ENCODE results near the gene MSRB1.

The MSRB1 gene

GRCh38 chr16:1942810-1943726 is at the start of gene MSRB1:
Gene MSRB1 (minus strand): TSS chr16:1943199. CDS start chr16:1943156, 43 bp downstream.
- DNase-seq (ENCODE audit: low read depth): peak; percentile 98
- TF ChIP-seq CTCF (IDR thresholded peaks at IDR 0.05; ENCODE audit: low read length, missing control alignments): no peak
- H3K4me3 ChIP-seq (replicated peaks; ENCODE audit: low read depth, low read length): peak within 1 kb of the TSS; percentile 89

- peak; percentile 94 for DNase-seq (ENCODE audit: low read depth)
- H3K4me3 ChIP-seq (replicated peaks; ENCODE audit: low read depth, low read length): peak overlapping the region; percentile 22
- no peak for TF ChIP-seq CTCF (IDR thresholded peaks at IDR 0.05; ENCODE audit: low read length, missing control alignments)
These were observed 49.1 kb upstream of the MSRB1 start for GRCh38 chr16:1991948-1992703.

GRCh38 chr16:1991588-1991947 is 48.6 kb upstream of the MSRB1 start:
- no peak for TF ChIP-seq CTCF (IDR thresholded peaks at IDR 0.05; ENCODE audit: low read length, missing control alignments)
- peak overlapping the region; percentile 22 for H3K4me3 ChIP-seq (replicated peaks; ENCODE audit: low read depth, low read length)
- DNase-seq (ENCODE audit: low read depth): no peak

GRCh38 chr16:1991135-1991551 is 48.1 kb upstream of the MSRB1 start:
- no peak for DNase-seq (ENCODE audit: low read depth)
- TF ChIP-seq CTCF (IDR thresholded peaks at IDR 0.05; ENCODE audit: low read length, missing control alignments): no peak
- no peak overlapping the region for H3K4me3 ChIP-seq (replicated peaks; ENCODE audit: low read depth, low read length)

- TF ChIP-seq CTCF (IDR thresholded peaks at IDR 0.05; ENCODE audit: low read length, missing control alignments): no peak
- no peak overlapping the region for H3K4me3 ChIP-seq (replicated peaks; ENCODE audit: low read depth, low read length)
- no peak for DNase-seq (ENCODE audit: low read depth)
These were observed 47.5 kb upstream of the MSRB1 start for GRCh38 chr16:1990351-1991134.

GRCh38 chr16:1990101-1990350 is 47.0 kb upstream of the MSRB1 start:
- TF ChIP-seq CTCF (IDR thresholded peaks at IDR 0.05; ENCODE audit: low read length, missing control alignments): no peak
- no peak overlapping the region for H3K4me3 ChIP-seq (replicated peaks; ENCODE audit: low read depth, low read length)
- DNase-seq (ENCODE audit: low read depth): no peak
